HEK293 (cell line): ENCODE results near the gene SAMD4B.
A peak's percentile ranks its signal among the peaks of the same experiment; 100 is the strongest.

Experiments
- GLIS1 ChIP-seq: fragments of 450-650 bp; formaldehyde crosslinking; IDR thresholded peaks from 2 replicates; pipeline ENCODE4 v1.5.1; 2016; ENCODE audit warnings: missing biosample characterization, missing genetic modification characterization
- MYNN ChIP-seq: fragments of 450-650 bp; formaldehyde crosslinking; IDR thresholded peaks from 2 replicates; pipeline ENCODE4 v1.5.1; 2016; ENCODE audit warnings: missing biosample characterization, missing genetic modification characterization, borderline replicate concordance
- PATZ1 ChIP-seq: fragments of 450-650 bp; formaldehyde crosslinking; IDR thresholded peaks from 2 replicates; pipeline ENCODE4 v1.5.1; 2016; ENCODE audit warnings: missing biosample characterization, missing genetic modification characterization
- SCRT1 ChIP-seq: fragments of 450-650 bp; formaldehyde crosslinking; IDR thresholded peaks from 2 replicates; pipeline ENCODE4 v1.5.1; 2016; ENCODE audit warnings: missing biosample characterization, missing genetic modification characterization, borderline replicate concordance
- SCRT2 ChIP-seq: fragments of 450-650 bp; formaldehyde crosslinking; IDR thresholded peaks from 2 replicates; pipeline ENCODE4 v1.5.1; 2016; ENCODE audit warnings: missing biosample characterization, missing genetic modification characterization
- SP2 ChIP-seq: fragments of 450-650 bp; formaldehyde crosslinking; IDR thresholded peaks from 2 replicates; pipeline ENCODE4 v1.5.1; 2016; ENCODE audit warnings: missing biosample characterization, missing genetic modification characterization
- ZNF112 ChIP-seq: fragments of 450-650 bp; formaldehyde crosslinking; IDR thresholded peaks from 2 replicates; pipeline ENCODE4 v1.5.0; 2017; ENCODE audit warnings: missing biosample characterization, missing genetic modification characterization
- ZNF121 ChIP-seq: fragments of 450-650 bp; formaldehyde crosslinking; IDR thresholded peaks from 2 replicates; pipeline ENCODE4 v1.5.1; 2016; ENCODE audit warnings: missing biosample characterization, missing genetic modification characterization
- ZNF140 ChIP-seq: fragments of 450-650 bp; formaldehyde crosslinking; IDR thresholded peaks from 2 replicates; pipeline ENCODE4 v1.5.1; 2016; ENCODE audit warnings: missing biosample characterization, missing genetic modification characterization
- ZNF157 ChIP-seq: fragments of 450-650 bp; formaldehyde crosslinking; IDR thresholded peaks from 2 replicates; pipeline ENCODE4 v1.5.1; 2016; ENCODE audit warnings: missing biosample characterization, missing genetic modification characterization
- ZNF16 ChIP-seq: fragments of 450-650 bp; formaldehyde crosslinking; IDR thresholded peaks from 2 replicates; pipeline ENCODE4 v1.5.1; 2016; ENCODE audit warnings: low read depth, missing biosample characterization, missing genetic modification characterization
- ZNF2 ChIP-seq: fragments of 450-650 bp; formaldehyde crosslinking; IDR thresholded peaks from 2 replicates; pipeline ENCODE4 v1.5.1; 2016; ENCODE audit warnings: missing biosample characterization, missing genetic modification characterization
- ZNF391 ChIP-seq: fragments of 450-650 bp; formaldehyde crosslinking; IDR thresholded peaks from 2 replicates; pipeline ENCODE4 v1.5.1; 2016; ENCODE audit warnings: low read depth, missing biosample characterization, missing genetic modification characterization, borderline replicate concordance
- ZNF621 ChIP-seq: fragments of 450-650 bp; formaldehyde crosslinking; IDR thresholded peaks from 2 replicates; pipeline ENCODE4 v1.5.1; 2017; ENCODE audit warnings: missing biosample characterization, missing genetic modification characterization
- ZNF660 ChIP-seq: fragments of 450-650 bp; IDR thresholded peaks from 2 replicates; pipeline ENCODE4 v1.5.1; 2018; ENCODE audit warnings: missing biosample characterization, mild to moderate bottlenecking, missing genetic modification characterization
- ZNF76 ChIP-seq: fragments of 450-650 bp; formaldehyde crosslinking; IDR thresholded peaks from 2 replicates; pipeline ENCODE4; 2016; ENCODE audit warnings: low read depth, missing biosample characterization, missing genetic modification characterization, borderline replicate concordance
- ZNF777 ChIP-seq: fragments of 450-650 bp; formaldehyde crosslinking; IDR thresholded peaks from 2 replicates; pipeline ENCODE4 v1.5.1; 2017; ENCODE audit warnings: missing biosample characterization, missing genetic modification characterization, borderline replicate concordance
- ZNF792 ChIP-seq: fragments of 450-650 bp; formaldehyde crosslinking; IDR thresholded peaks from 2 replicates; pipeline ENCODE4 v1.5.1; 2016; ENCODE audit warnings: missing biosample characterization, missing genetic modification characterization
- ZXDB ChIP-seq: fragments of 450-650 bp; formaldehyde crosslinking; IDR thresholded peaks from 2 replicates; pipeline ENCODE4 v1.5.1; 2016; ENCODE audit warnings: missing biosample characterization, missing genetic modification characterization
- TF ChIP-seq, protein P1 (sequence below): fragments of 450-650 bp; formaldehyde crosslinking; IDR thresholded peaks from 2 replicates; pipeline ENCODE4 v1.5.1; 2016; ENCODE audit warnings: missing biosample characterization, missing genetic modification characterization, borderline replicate concordance
- TF ChIP-seq, protein P2 (sequence below): fragments of 450-650 bp; formaldehyde crosslinking; optimal IDR thresholded peaks from 2 replicates; pipeline ENCODE3; 2016; ENCODE audit warnings: missing biosample characterization, mild to moderate bottlenecking, missing genetic modification characterization
- TF ChIP-seq, protein P3 (sequence below): fragments of 450-650 bp; formaldehyde crosslinking; IDR thresholded peaks from 2 replicates; pipeline ENCODE4 v1.5.1; 2016; ENCODE audit warnings: missing biosample characterization, missing genetic modification characterization
- TF ChIP-seq, protein P4 (sequence below): fragments of 450-650 bp; formaldehyde crosslinking; IDR thresholded peaks from 2 replicates; pipeline ENCODE4 v1.5.1; 2016; ENCODE audit warnings: missing biosample characterization, missing genetic modification characterization, borderline replicate concordance

Gene SAMD4B

DNA sequence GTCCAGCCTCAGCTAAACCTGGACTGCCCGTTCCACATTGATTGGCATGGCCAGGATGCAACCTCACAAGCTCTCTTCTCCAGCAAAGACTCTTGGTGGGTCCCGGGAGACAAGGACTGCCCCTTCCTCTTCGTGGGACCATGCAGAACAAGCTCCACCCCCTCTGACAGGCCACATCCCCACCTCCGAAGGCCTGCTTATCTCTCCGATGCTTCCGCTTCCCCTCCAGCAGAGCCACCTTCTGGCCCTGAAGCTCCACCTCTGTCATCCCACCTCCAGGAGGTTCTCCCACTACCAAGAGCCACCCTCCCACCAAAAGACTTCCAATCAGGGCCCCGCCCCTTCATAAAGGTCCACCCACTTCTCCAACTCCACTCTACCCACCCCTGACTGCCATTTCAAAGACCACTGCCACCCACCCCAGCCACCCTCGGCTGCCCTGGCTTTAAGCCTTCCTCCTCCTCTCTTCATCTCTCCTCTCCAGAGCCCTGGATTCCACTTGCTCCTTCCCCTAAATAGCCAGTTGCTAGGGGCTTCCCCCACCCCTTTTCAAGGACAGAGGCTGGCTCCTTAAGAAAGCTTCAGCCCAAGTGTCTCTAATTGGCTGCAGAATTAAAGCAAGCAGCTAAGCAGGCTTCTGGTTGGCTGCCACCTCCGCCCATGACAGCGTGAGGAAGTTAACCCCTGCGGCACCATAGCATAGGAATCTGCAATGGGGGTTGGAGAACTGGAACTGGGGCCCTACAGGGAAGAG is 31.5 kb upstream of the SAMD4B start (continued):
- TF ChIP-seq, protein P1, sequence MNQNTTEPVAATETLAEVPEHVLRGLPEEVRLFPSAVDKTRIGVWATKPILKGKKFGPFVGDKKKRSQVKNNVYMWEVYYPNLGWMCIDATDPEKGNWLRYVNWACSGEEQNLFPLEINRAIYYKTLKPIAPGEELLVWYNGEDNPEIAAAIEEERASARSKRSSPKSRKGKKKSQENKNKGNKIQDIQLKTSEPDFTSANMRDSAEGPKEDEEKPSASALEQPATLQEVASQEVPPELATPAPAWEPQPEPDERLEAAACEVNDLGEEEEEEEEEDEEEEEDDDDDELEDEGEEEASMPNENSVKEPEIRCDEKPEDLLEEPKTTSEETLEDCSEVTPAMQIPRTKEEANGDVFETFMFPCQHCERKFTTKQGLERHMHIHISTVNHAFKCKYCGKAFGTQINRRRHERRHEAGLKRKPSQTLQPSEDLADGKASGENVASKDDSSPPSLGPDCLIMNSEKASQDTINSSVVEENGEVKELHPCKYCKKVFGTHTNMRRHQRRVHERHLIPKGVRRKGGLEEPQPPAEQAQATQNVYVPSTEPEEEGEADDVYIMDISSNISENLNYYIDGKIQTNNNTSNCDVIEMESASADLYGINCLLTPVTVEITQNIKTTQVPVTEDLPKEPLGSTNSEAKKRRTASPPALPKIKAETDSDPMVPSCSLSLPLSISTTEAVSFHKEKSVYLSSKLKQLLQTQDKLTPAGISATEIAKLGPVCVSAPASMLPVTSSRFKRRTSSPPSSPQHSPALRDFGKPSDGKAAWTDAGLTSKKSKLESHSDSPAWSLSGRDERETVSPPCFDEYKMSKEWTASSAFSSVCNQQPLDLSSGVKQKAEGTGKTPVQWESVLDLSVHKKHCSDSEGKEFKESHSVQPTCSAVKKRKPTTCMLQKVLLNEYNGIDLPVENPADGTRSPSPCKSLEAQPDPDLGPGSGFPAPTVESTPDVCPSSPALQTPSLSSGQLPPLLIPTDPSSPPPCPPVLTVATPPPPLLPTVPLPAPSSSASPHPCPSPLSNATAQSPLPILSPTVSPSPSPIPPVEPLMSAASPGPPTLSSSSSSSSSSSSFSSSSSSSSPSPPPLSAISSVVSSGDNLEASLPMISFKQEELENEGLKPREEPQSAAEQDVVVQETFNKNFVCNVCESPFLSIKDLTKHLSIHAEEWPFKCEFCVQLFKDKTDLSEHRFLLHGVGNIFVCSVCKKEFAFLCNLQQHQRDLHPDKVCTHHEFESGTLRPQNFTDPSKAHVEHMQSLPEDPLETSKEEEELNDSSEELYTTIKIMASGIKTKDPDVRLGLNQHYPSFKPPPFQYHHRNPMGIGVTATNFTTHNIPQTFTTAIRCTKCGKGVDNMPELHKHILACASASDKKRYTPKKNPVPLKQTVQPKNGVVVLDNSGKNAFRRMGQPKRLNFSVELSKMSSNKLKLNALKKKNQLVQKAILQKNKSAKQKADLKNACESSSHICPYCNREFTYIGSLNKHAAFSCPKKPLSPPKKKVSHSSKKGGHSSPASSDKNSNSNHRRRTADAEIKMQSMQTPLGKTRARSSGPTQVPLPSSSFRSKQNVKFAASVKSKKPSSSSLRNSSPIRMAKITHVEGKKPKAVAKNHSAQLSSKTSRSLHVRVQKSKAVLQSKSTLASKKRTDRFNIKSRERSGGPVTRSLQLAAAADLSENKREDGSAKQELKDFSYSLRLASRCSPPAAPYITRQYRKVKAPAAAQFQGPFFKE (tag by site-specific recombination), result no peak
- TF ChIP-seq, protein P2, sequence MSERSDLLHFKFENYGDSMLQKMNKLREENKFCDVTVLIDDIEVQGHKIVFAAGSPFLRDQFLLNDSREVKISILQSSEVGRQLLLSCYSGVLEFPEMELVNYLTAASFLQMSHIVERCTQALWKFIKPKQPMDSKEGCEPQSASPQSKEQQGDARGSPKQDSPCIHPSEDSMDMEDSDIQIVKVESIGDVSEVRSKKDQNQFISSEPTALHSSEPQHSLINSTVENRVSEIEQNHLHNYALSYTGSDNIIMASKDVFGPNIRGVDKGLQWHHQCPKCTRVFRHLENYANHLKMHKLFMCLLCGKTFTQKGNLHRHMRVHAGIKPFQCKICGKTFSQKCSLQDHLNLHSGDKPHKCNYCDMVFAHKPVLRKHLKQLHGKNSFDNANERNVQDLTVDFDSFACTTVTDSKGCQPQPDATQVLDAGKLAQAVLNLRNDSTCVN (tag by site-specific recombination), result no peak
- no peak for TF ChIP-seq ZNF792 (tag by site-specific recombination)
- no peak for TF ChIP-seq SCRT2 (tag by site-specific recombination)
- no peak for TF ChIP-seq ZNF121 (tag by site-specific recombination)
- no peak for TF ChIP-seq ZNF140 (tag by site-specific recombination)
- no peak for TF ChIP-seq ZNF391
- no peak for TF ChIP-seq ZNF76 (tag by site-specific recombination)
- TF ChIP-seq, protein P3, sequence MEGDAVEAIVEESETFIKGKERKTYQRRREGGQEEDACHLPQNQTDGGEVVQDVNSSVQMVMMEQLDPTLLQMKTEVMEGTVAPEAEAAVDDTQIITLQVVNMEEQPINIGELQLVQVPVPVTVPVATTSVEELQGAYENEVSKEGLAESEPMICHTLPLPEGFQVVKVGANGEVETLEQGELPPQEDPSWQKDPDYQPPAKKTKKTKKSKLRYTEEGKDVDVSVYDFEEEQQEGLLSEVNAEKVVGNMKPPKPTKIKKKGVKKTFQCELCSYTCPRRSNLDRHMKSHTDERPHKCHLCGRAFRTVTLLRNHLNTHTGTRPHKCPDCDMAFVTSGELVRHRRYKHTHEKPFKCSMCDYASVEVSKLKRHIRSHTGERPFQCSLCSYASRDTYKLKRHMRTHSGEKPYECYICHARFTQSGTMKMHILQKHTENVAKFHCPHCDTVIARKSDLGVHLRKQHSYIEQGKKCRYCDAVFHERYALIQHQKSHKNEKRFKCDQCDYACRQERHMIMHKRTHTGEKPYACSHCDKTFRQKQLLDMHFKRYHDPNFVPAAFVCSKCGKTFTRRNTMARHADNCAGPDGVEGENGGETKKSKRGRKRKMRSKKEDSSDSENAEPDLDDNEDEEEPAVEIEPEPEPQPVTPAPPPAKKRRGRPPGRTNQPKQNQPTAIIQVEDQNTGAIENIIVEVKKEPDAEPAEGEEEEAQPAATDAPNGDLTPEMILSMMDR (tag by site-specific recombination), result no peak
- TF ChIP-seq, protein P4, sequence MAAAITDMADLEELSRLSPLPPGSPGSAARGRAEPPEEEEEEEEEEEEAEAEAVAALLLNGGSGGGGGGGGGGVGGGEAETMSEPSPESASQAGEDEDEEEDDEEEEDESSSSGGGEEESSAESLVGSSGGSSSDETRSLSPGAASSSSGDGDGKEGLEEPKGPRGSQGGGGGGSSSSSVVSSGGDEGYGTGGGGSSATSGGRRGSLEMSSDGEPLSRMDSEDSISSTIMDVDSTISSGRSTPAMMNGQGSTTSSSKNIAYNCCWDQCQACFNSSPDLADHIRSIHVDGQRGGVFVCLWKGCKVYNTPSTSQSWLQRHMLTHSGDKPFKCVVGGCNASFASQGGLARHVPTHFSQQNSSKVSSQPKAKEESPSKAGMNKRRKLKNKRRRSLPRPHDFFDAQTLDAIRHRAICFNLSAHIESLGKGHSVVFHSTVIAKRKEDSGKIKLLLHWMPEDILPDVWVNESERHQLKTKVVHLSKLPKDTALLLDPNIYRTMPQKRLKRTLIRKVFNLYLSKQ, result no peak
- TF ChIP-seq ZNF112 (tag by site-specific recombination), result no peak
- no peak for TF ChIP-seq ZNF2 (tag by site-specific recombination)
- TF ChIP-seq ZNF621 (tag by site-specific recombination), result no peak
- no peak for TF ChIP-seq MYNN
- no peak for TF ChIP-seq ZNF16
- no peak for TF ChIP-seq SCRT1
- TF ChIP-seq GLIS1 (tag by site-specific recombination), result peak; percentile 33; the same call in 1 of the 2 replicates
- 0 out of 2 replicates have a peak, but pooled peaks have one; percentile 6 for TF ChIP-seq PATZ1 (tag by site-specific recombination)
- TF ChIP-seq SP2 (tag by site-specific recombination), result peak; percentile 68
- TF ChIP-seq ZNF157 (tag by site-specific recombination), result no peak
- no peak for TF ChIP-seq ZNF660 (tag by site-specific recombination)
- TF ChIP-seq ZXDB, result peak; percentile 85
- TF ChIP-seq ZNF777 (tag by site-specific recombination), result no peak
